Measurements from ENCODE around the gene CHSY1.

DNA sequence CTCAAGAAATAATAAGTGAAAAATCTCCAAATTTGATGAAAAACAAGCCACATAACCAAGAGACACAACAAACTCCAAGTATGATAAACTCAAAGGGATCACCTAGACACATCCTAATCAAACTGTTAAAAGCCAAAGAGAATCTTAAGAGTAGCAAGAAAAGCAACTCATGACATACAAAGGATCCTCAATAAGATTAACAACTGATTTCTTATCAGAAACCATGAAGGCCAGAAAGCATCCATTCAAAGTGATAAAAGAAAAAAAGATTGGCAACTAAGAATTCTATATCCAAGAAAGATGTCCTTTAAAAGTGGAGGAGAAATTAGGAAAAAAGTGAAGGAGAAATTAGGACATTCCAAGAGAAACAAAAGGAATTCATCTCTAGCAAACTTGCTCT lies 23.5 kb downstream of the CHSY1 start:
- TF ChIP-seq SP1 (IDR thresholded peaks at IDR 0.05) (no peak), ARNT (IDR thresholded peaks at IDR 0.05) (no peak), FOXM1 (IDR thresholded peaks at IDR 0.05; ENCODE audit: borderline replicate concordance) (no peak), CTBP1 (IDR thresholded peaks at IDR 0.05; ENCODE audit: borderline replicate concordance) (no peak)
- TF ChIP-seq, protein P1, sequence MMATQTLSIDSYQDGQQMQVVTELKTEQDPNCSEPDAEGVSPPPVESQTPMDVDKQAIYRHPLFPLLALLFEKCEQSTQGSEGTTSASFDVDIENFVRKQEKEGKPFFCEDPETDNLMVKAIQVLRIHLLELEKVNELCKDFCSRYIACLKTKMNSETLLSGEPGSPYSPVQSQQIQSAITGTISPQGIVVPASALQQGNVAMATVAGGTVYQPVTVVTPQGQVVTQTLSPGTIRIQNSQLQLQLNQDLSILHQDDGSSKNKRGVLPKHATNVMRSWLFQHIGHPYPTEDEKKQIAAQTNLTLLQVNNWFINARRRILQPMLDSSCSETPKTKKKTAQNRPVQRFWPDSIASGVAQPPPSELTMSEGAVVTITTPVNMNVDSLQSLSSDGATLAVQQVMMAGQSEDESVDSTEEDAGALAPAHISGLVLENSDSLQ (IDR thresholded peaks at IDR 0.05), result no peak

Data from HEK293T (cell line).